HFFc6 (cell line): Measurements from ENCODE around the gene GALNT2. TPM values are rescaled to one million over a fixed set of nuclear protein-coding genes. Genes with fewer than 3 reads are reported as not detected.
A peak's percentile ranks its signal among the peaks of the same experiment; 100 is the strongest.

ENCODE experiments used
- DNase-seq: peaks from one replicate; pipeline ENCODE4 v3.0.0-alpha.2; 2018
- H3K27ac Mint-ChIP-seq: 2 replicates; pipeline ENCODE4 v1.8.0; 2020; ENCODE audit warnings: mild to moderate bottlenecking, mixed read lengths
- H3K27me3 Mint-ChIP-seq: 2 replicates; pipeline ENCODE4 v1.8.0; 2021; ENCODE audit warnings: mild to moderate bottlenecking, moderate library complexity, mixed read lengths; ENCODE audit not compliant: insufficient read depth
- H3K36me3 Mint-ChIP-seq: 2 replicates; pipeline ENCODE4 v1.8.0; 2021; ENCODE audit warnings: low read depth, mixed read lengths
- H3K4me1 Mint-ChIP-seq: 2 replicates; pipeline ENCODE4 v1.8.0; 2020; ENCODE audit warnings: low read depth, mixed read lengths
- H3K4me3 Mint-ChIP-seq: 2 replicates; pipeline ENCODE4 v1.8.0; 2020; ENCODE audit warnings: mild to moderate bottlenecking, moderate library complexity, mixed read lengths
- H3K9me3 Mint-ChIP-seq: 2 replicates; pipeline ENCODE4 v1.8.0; 2020; ENCODE audit warnings: mild to moderate bottlenecking, mixed read lengths
- CTCF ChIP-seq: fragments of 200-600 bp; sonication (generic); IDR thresholded peaks from 2 replicates; pipeline ENCODE4 v1.5.0; 2021; ENCODE audit warnings: antibody characterized with exemption, mild to moderate bottlenecking
- total RNA-seq, 6 experiments: library from RNA; stranded (reverse); fragmentation: NEBNext Ultra II Directional; extraction: Animal tissue kit (Norgen Biotek cat#: 25700); gene quantifications; 2 replicates in 1 of 6; 3 replicates in 5 of 6; pipeline ENCODE4 v1.2.3, GENCODE V29; 2021

GALNT2 gene
- total RNA-seq, 6 experiments from 2014 or later: 174 to 194 (median 181) TPM

DNA sequence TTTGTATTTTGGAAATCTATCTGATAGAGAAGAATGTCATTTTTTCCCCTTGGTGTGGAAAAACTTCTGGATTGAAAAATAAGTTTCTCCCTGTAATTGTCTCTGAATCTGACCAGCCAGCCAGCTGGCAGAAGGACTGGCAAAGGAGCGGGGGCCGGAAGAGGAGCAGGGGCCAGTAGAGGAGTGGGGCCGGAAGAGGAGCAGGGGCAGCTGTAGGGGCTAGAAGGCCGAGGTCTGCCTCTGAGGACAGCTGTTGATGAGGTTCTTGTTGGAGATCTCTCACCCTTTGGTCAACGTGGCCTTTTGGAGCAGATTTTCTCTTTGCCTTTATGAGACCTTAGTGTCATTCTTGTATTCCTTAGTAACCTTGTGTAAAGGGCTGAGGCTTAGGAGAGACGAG, 121.8 kb downstream of the GALNT2 start:
- H3K36me3 Mint-ChIP-seq: peaks cover 6% of the 10 kb centered on the region
- H3K27me3 Mint-ChIP-seq: no peaks in the 10 kb centered on the region; the same call in 1 of the 2 replicates
- H3K4me3 Mint-ChIP-seq: no peak overlapping the region
- no peaks in the 10 kb centered on the region for H3K9me3 Mint-ChIP-seq
- no peak for TF ChIP-seq CTCF
- no peak for DNase-seq
- no peak overlapping the region for H3K27ac Mint-ChIP-seq
- peaks cover 48% of the 10 kb centered on the region for H3K4me1 Mint-ChIP-seq

GRCh38 chr1:230189341-230189740, 122.3 kb downstream of the GALNT2 start:
- DNase-seq: no peak
- no peaks in the 10 kb centered on the region for H3K9me3 Mint-ChIP-seq
- no peak overlapping the region for H3K27ac Mint-ChIP-seq
- peaks cover 5% of the 10 kb centered on the region for H3K36me3 Mint-ChIP-seq
- TF ChIP-seq CTCF: no peak
- no peaks in the 10 kb centered on the region; the same call in 1 of the 2 replicates for H3K27me3 Mint-ChIP-seq
- no peak overlapping the region for H3K4me3 Mint-ChIP-seq
- H3K4me1 Mint-ChIP-seq: peaks cover 48% of the 10 kb centered on the region

DNA sequence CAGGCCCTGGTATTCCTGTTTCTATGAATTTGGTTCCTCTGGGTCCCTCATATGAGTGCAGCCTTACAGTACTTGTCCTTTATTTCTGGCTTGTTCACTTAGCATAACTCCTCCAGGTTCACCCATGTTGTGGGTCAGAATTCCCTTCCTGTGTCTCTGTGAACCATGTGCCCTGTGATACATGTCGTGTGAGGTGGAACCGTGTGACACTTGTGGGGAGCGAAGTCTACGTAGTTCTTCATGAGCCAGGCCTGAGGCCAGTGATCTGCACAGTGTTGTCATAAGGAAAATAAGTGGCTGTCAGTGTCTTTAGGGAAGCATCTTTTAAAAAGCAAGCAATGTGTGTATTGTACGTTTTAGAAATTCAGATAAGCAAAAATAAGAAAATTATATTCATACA, 122.8 kb downstream of the GALNT2 start:
- DNase-seq: no peak
- no peak overlapping the region for H3K27ac Mint-ChIP-seq
- no peak for TF ChIP-seq CTCF
- H3K9me3 Mint-ChIP-seq: no peaks in the 10 kb centered on the region
- H3K4me3 Mint-ChIP-seq: no peak overlapping the region
- peaks cover 43% of the 10 kb centered on the region for H3K4me1 Mint-ChIP-seq
- H3K36me3 Mint-ChIP-seq: peaks cover under 1% of the 10 kb centered on the region; the same call in 1 of the 2 replicates
- no peaks in the 10 kb centered on the region; the same call in none of the 2 replicates for H3K27me3 Mint-ChIP-seq

DNA sequence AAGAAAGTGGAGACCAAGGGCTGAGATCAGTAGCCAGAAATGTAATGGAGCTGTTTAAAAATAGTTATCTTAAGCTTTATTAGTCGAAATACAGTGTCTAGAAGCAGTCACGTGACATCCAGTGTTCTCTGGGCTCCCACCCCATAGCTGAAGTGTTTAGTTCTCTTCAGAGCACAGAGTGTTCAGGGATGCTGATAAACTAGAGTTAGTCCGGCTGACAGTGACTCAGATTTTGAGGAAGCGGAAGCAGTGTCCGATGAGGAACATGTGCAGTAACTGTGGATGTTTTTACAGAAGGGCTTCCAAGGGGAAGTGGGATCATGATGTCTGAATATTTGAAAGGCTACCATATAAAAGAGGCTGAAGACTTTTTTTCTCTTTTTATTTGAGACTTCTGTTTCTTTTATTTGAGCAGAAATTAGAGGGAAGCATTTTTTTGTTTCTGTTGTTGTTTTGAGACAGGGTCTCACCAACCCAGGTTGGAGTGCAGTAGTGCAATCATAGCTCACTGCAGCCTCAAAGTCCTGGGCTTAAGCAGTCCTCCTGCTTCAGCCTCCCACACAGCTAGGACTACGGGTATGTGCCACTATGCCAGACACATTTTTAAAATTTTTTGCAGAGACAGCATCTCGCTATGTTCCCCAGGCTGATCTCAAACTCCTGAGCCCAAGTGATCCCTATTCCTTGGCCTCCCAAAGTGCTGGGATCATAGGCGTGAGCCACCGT, 124.2 kb downstream of the GALNT2 start:
- peak; percentile 74 for DNase-seq
- H3K27ac Mint-ChIP-seq: peak overlapping the region; percentile 88
- H3K36me3 Mint-ChIP-seq: no peaks in the 10 kb centered on the region

DNA sequence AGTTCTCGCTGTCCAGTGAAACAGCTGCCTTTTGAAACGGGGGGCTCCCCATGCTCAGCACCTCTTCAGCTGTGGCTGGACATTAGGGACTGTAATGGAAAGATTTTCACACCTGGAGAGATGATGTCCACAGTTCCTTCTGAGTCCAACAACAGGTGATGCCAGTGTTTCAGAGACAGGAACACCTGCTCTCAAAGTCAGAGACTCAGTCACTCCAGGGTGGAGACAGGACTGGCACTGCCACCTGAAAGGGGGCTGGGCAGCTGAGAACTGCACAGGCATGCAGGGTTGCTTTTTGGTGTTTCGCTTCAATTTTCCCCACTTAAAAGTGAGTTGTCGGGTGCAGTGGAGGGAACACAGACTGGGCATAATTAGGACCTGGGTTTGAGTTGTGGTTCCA, 124.8 kb downstream of the GALNT2 start:
- Mint-ChIP-seq H3K9me3 (no peaks in the 10 kb centered on the region), H3K36me3 (no peaks in the 10 kb centered on the region), H3K4me3 (no peak overlapping the region), H3K27ac (peak overlapping the region; percentile 88; the same call in 1 of the 2 replicates), H3K4me1 (peaks cover 23% of the 10 kb centered on the region), H3K27me3 (no peaks in the 10 kb centered on the region; the same call in 1 of the 2 replicates)
- no peak for DNase-seq
- no peak for TF ChIP-seq CTCF

More for the DNA sequence above, 124.2 kb downstream of the GALNT2 start:
- Mint-ChIP-seq H3K4me3 (peak overlapping the region; percentile 48), H3K4me1 (peaks cover 29% of the 10 kb centered on the region), H3K9me3 (no peaks in the 10 kb centered on the region), H3K27me3 (no peaks in the 10 kb centered on the region; the same call in 1 of the 2 replicates)
- TF ChIP-seq CTCF: no peak
